ENCODE results near the gene CCDC51. TPM values are rescaled to one million over a fixed set of nuclear protein-coding genes. Genes with fewer than 3 reads are reported as not detected.

CCDC51 gene
- total RNA-seq, 1 donor from 2014 or later = 19.3 TPM

- H3K27ac ChIP-seq = no peak overlapping the region
- TF ChIP-seq, protein P1, sequence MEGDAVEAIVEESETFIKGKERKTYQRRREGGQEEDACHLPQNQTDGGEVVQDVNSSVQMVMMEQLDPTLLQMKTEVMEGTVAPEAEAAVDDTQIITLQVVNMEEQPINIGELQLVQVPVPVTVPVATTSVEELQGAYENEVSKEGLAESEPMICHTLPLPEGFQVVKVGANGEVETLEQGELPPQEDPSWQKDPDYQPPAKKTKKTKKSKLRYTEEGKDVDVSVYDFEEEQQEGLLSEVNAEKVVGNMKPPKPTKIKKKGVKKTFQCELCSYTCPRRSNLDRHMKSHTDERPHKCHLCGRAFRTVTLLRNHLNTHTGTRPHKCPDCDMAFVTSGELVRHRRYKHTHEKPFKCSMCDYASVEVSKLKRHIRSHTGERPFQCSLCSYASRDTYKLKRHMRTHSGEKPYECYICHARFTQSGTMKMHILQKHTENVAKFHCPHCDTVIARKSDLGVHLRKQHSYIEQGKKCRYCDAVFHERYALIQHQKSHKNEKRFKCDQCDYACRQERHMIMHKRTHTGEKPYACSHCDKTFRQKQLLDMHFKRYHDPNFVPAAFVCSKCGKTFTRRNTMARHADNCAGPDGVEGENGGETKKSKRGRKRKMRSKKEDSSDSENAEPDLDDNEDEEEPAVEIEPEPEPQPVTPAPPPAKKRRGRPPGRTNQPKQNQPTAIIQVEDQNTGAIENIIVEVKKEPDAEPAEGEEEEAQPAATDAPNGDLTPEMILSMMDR (IDR thresholded peaks at IDR 0.05) = no peak
- H3K4me1 ChIP-seq = peaks cover 3 to 17% of the 10 kb centered on the region in 2 donors
- H3K4me3 ChIP-seq = no peak overlapping the region
- H3K27me3 ChIP-seq = no peaks in the 10 kb centered on the region
- intact Hi-C loops (cut with DNase I) = no loop called here
- H3K9me3 ChIP-seq = no peaks in the 10 kb centered on the region
- peaks cover 76 to 91% of the 10 kb centered on the region in 2 donors for H3K36me3 ChIP-seq
- DNase-seq (ENCODE audit: low spot score in 2 of 2) = no peak
Measured at GRCh38 chr3:48419149-48419548, 20.8 kb downstream of the CCDC51 start.

DNA sequence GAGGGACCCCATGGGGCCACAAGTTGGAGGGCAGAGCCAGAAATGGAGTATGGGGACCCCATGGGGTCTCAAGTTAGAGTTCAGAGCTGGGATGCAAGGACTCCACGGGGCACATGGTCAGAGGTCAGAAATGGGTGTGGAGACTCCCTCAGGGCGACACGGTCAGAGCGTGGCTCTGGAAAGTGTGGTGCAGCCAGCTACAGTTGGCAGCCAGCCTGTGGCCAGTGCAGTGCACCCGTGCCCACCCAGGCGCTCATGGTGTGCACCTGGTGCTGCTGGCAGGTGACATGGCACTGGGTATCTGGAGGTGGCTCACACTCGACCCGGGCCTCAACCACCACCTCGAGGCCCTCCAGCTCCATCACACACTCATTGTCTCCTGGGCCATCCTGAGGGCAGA, 21.3 kb downstream of the CCDC51 start:
- intact Hi-C loops (cut with DNase I) = no loop called here
- no peaks in the 10 kb centered on the region for H3K9me3 ChIP-seq
- H3K36me3 ChIP-seq = peaks cover 73 to 92% of the 10 kb centered on the region in 2 donors
- TF ChIP-seq, protein P1 (IDR thresholded peaks at IDR 0.05) = no peak
- DNase-seq (ENCODE audit: low spot score in 2 of 2) = no peak
- no peak overlapping the region for H3K27ac ChIP-seq
- H3K27me3 ChIP-seq = no peaks in the 10 kb centered on the region
- H3K4me3 ChIP-seq = no peak overlapping the region
- peaks cover 0 to 17% of the 10 kb centered on the region in 2 donors for H3K4me1 ChIP-seq

GRCh38 chr3:48418140-48418539, 21.8 kb downstream of the CCDC51 start:
- no peak for DNase-seq (ENCODE audit: low spot score in 2 of 2)
- TF ChIP-seq, protein P1 (IDR thresholded peaks at IDR 0.05) = no peak
- Histone ChIP-seq H3K36me3 (peaks cover 73 to 89% of the 10 kb centered on the region in 2 donors), H3K27me3 (no peaks in the 10 kb centered on the region), H3K27ac (no peak overlapping the region), H3K4me1 (peaks cover 0 to 14% of the 10 kb centered on the region in 2 donors), H3K9me3 (no peaks in the 10 kb centered on the region), H3K4me3 (no peak overlapping the region)
- intact Hi-C loops (cut with DNase I) = no loop called here

- DNase-seq (ENCODE audit: low spot score in 2 of 2) = no peak
- intact Hi-C loops (cut with DNase I) = no loop called here
- no peaks in the 10 kb centered on the region for H3K9me3 ChIP-seq
- H3K4me3 ChIP-seq = no peak overlapping the region
- TF ChIP-seq, protein P1 (IDR thresholded peaks at IDR 0.05) = no peak
- peaks cover 0 to 10% of the 10 kb centered on the region in 2 donors for H3K4me1 ChIP-seq
- no peak overlapping the region for H3K27ac ChIP-seq
- no peaks in the 10 kb centered on the region for H3K27me3 ChIP-seq
- peaks cover 76 to 89% of the 10 kb centered on the region in 2 donors for H3K36me3 ChIP-seq
Measured at GRCh38 chr3:48417529-48418108, 22.3 kb downstream of the CCDC51 start.

DNA sequence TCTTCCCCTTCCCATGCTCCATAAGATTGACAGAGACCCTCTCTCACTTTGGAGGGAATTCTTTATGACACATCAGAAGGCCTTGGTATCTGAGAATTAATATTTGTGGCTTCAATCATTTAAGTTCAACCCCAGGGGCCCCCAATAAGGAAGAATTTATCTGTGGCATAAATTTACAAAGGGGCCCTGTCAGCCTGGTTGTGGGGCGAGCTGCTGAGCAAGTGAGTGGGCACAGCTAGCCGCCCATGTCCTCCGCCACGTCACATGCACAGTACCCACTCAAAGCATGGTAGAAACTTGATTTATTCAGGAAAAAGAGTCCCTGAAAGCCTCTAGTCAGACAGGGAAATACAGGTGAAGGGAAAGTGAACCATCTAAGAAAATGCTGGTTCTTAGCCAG, 23.4 kb downstream of the CCDC51 start:
- H3K27me3 ChIP-seq = no peaks in the 10 kb centered on the region
- TF ChIP-seq, protein P1 (IDR thresholded peaks at IDR 0.05) = no peak
- peaks cover 86 to 93% of the 10 kb centered on the region in 2 donors for H3K36me3 ChIP-seq
- no peaks in the 10 kb centered on the region for H3K9me3 ChIP-seq
- H3K4me3 ChIP-seq = no peak overlapping the region
- peaks cover 0 to 10% of the 10 kb centered on the region in 2 donors for H3K4me1 ChIP-seq
- intact Hi-C loops (cut with DNase I) = no loop called here
- H3K27ac ChIP-seq = no peak overlapping the region
- DNase-seq (ENCODE audit: low spot score in 2 of 2) = no peak
